Measurements from ENCODE around the gene APPBP2.
"Not testable (repeated sequence)": the region's sequence is repeated elsewhere in the genome, so short reads cannot be mapped to it uniquely, and the experiment has no call there.

Gene APPBP2

DNA sequence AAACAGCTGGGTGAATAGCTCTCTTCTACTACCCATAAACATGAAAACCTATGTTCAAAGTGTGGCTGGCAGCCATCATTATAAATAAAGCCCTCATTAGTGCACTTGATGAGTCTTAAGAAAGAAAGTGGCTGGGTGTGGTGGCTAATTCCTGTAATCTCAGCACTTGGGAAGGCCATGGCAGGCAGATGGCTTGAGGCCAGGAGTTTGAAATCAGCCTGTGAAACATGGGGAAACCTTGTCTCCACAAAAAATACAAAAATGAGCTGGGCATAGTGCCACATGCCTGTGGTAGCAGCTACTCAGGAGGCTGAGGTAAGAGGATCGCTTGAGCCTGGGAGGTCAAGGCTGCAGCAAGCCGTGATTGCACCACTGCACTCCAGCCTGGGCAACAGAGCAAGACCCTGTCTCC is 28.3 kb upstream of the APPBP2 start:
- peak; percentile 85 for DNase-seq (ENCODE audit: low read depth)

DNA sequence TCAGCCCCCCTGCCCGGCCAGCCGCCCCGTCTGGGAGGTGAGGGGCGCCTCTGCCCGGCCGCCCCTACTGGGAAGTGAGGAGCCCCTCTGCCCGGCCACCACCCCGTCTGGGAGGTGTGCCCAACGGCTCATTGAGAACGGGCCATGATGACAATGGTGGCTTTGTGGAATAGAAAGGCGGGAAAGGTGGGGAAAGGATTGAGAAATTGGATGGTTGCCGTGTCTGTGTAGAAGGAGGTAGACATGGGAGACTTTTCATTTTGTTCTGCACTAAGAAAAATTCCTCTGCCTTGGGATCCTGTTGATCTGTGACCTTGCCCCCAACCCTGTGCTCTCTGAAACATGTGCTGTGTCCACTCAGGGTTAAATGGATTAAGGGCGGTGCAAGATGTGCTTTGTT is 26.2 kb upstream of the APPBP2 start:
- H3K36me3 ChIP-seq (ENCODE audit: control insufficient read depth, insufficient read depth, low read length, severe bottlenecking); DNase-seq (ENCODE audit: low read depth); H3K27me3 ChIP-seq (replicated peaks; ENCODE audit: control insufficient read depth, insufficient read depth, low read length); H3K9me3 ChIP-seq (ENCODE audit: control insufficient read depth, low read length); H3K4me1 ChIP-seq (ENCODE audit: control insufficient read depth, insufficient read depth, low read length); H3K9ac ChIP-seq (ENCODE audit: low read length); H3K4me3 ChIP-seq (ENCODE audit: low read length): not testable (repeated sequence)

More for the DNA sequence above, 28.3 kb upstream of the APPBP2 start:
- Histone ChIP-seq H3K9ac (ENCODE audit: low read length) (no peak overlapping the region), H3K27me3 (replicated peaks; ENCODE audit: control insufficient read depth, insufficient read depth, low read length) (no peaks in the 10 kb centered on the region), H3K9me3 (ENCODE audit: control insufficient read depth, low read length) (peaks cover 9% of the 10 kb centered on the region), H3K4me1 (ENCODE audit: control insufficient read depth, insufficient read depth, low read length) (peaks cover 5% of the 10 kb centered on the region), H3K4me3 (ENCODE audit: low read length) (no peak overlapping the region), H3K36me3 (ENCODE audit: control insufficient read depth, insufficient read depth, low read length, severe bottlenecking) (no peaks in the 10 kb centered on the region)

GRCh38 chr17:60548990-60549389 is 22.9 kb upstream of the APPBP2 start:
- H3K4me3 ChIP-seq (ENCODE audit: low read length): no peak overlapping the region
- H3K9ac ChIP-seq (ENCODE audit: low read length): no peak overlapping the region
- H3K36me3 ChIP-seq (ENCODE audit: control insufficient read depth, insufficient read depth, low read length, severe bottlenecking): no peaks in the 10 kb centered on the region
- peaks cover 9% of the 10 kb centered on the region for H3K9me3 ChIP-seq (ENCODE audit: control insufficient read depth, low read length)
- peaks cover 2% of the 10 kb centered on the region for H3K4me1 ChIP-seq (ENCODE audit: control insufficient read depth, insufficient read depth, low read length)
- peak; percentile 73 for DNase-seq (ENCODE audit: low read depth)
- no peaks in the 10 kb centered on the region for H3K27me3 ChIP-seq (replicated peaks; ENCODE audit: control insufficient read depth, insufficient read depth, low read length)

- Histone ChIP-seq H3K36me3 (ENCODE audit: control insufficient read depth, insufficient read depth, low read length, severe bottlenecking) (no peaks in the 10 kb centered on the region), H3K9me3 (ENCODE audit: control insufficient read depth, low read length) (no peaks in the 10 kb centered on the region), H3K4me3 (ENCODE audit: low read length) (no peak overlapping the region), H3K27me3 (replicated peaks; ENCODE audit: control insufficient read depth, insufficient read depth, low read length) (no peaks in the 10 kb centered on the region), H3K9ac (ENCODE audit: low read length) (no peak overlapping the region), H3K4me1 (ENCODE audit: control insufficient read depth, insufficient read depth, low read length) (no peaks in the 10 kb centered on the region)
- no peak for DNase-seq (ENCODE audit: low read depth)
Observed at GRCh38 chr17:60545465-60546191, 19.6 kb upstream of the APPBP2 start.

DNA sequence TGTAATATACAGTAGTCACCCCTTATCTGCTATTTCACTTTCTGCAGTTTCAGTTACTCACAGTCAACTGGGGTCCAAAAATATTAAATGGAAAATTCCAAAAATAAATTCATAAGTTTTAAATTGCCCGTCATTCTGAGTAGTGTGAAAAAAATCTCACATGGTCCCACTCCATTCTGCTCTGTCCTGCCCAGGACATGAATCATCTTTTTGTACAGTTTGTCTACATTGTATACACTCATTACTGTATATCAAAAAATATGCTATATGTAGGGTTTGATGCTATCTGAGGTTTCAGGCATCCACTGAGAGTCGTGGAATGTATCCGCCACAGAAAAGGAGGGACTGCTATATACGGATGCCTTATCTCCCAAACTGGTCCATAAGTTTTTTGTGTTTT is 16.0 kb upstream of the APPBP2 start:
- no peak for DNase-seq (ENCODE audit: low read depth)

GRCh38 chr17:60540460-60540859 is 14.4 kb upstream of the APPBP2 start:
- H3K36me3 ChIP-seq (ENCODE audit: control insufficient read depth, insufficient read depth, low read length, severe bottlenecking): no peaks in the 10 kb centered on the region
- no peaks in the 10 kb centered on the region for H3K27me3 ChIP-seq (replicated peaks; ENCODE audit: control insufficient read depth, insufficient read depth, low read length)
- DNase-seq (ENCODE audit: low read depth): no peak

More for the DNA sequence above, 16.0 kb upstream of the APPBP2 start:
- H3K4me1 ChIP-seq (ENCODE audit: control insufficient read depth, insufficient read depth, low read length): no peaks in the 10 kb centered on the region
- H3K27me3 ChIP-seq (replicated peaks; ENCODE audit: control insufficient read depth, insufficient read depth, low read length): no peaks in the 10 kb centered on the region
- H3K9ac ChIP-seq (ENCODE audit: low read length): no peak overlapping the region
- no peak overlapping the region for H3K4me3 ChIP-seq (ENCODE audit: low read length)
- H3K9me3 ChIP-seq (ENCODE audit: control insufficient read depth, low read length): no peaks in the 10 kb centered on the region
- no peaks in the 10 kb centered on the region for H3K36me3 ChIP-seq (ENCODE audit: control insufficient read depth, insufficient read depth, low read length, severe bottlenecking)

DNA sequence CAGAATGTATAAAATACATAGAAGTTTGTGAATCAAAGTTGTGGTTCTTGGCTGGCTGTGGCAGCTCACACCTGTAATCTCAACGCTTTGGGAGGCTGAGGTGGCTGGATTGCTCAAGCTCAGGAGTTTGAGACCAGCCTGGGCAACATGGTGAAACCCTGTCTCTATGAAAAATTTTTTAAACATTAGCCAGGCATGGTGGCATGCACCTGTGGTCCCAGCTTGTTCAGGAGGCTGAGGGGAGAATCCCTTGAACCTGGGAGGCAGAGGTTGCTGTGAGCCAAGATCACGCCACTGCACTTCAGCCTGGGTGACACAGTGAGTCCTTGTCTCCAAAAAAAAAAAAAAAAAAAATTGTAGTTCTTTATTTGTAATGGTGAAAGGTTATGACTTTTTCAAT is 13.8 kb upstream of the APPBP2 start:
- Histone ChIP-seq H3K36me3 (ENCODE audit: control insufficient read depth, insufficient read depth, low read length, severe bottlenecking) (no peaks in the 10 kb centered on the region), H3K4me3 (ENCODE audit: low read length) (no peak overlapping the region), H3K27me3 (replicated peaks; ENCODE audit: control insufficient read depth, insufficient read depth, low read length) (no peaks in the 10 kb centered on the region), H3K9ac (ENCODE audit: low read length) (no peak overlapping the region), H3K4me1 (ENCODE audit: control insufficient read depth, insufficient read depth, low read length) (no peaks in the 10 kb centered on the region), H3K9me3 (ENCODE audit: control insufficient read depth, low read length) (no peaks in the 10 kb centered on the region)
- no peak for DNase-seq (ENCODE audit: low read depth)

More at GRCh38 chr17:60540460-60540859, 14.4 kb upstream of the APPBP2 start:
- no peaks in the 10 kb centered on the region for H3K4me1 ChIP-seq (ENCODE audit: control insufficient read depth, insufficient read depth, low read length)
- H3K9ac ChIP-seq (ENCODE audit: low read length): no peak overlapping the region
- no peaks in the 10 kb centered on the region for H3K9me3 ChIP-seq (ENCODE audit: control insufficient read depth, low read length)
- no peak overlapping the region for H3K4me3 ChIP-seq (ENCODE audit: low read length)

GRCh38 chr17:60538726-60539125 is 12.7 kb upstream of the APPBP2 start:
- DNase-seq (ENCODE audit: low read depth): no peak
- Histone ChIP-seq H3K27me3 (replicated peaks; ENCODE audit: control insufficient read depth, insufficient read depth, low read length) (no peaks in the 10 kb centered on the region), H3K36me3 (ENCODE audit: control insufficient read depth, insufficient read depth, low read length, severe bottlenecking) (no peaks in the 10 kb centered on the region), H3K9me3 (ENCODE audit: control insufficient read depth, low read length) (no peaks in the 10 kb centered on the region), H3K4me1 (ENCODE audit: control insufficient read depth, insufficient read depth, low read length) (peaks cover 2% of the 10 kb centered on the region), H3K9ac (ENCODE audit: low read length) (no peak overlapping the region), H3K4me3 (ENCODE audit: low read length) (no peak overlapping the region)

- H3K4me3 ChIP-seq (ENCODE audit: low read length): no peak overlapping the region
- H3K36me3 ChIP-seq (ENCODE audit: control insufficient read depth, insufficient read depth, low read length, severe bottlenecking): no peaks in the 10 kb centered on the region
- peaks cover 2% of the 10 kb centered on the region for H3K4me1 ChIP-seq (ENCODE audit: control insufficient read depth, insufficient read depth, low read length)
- H3K9ac ChIP-seq (ENCODE audit: low read length): no peak overlapping the region
- H3K27me3 ChIP-seq (replicated peaks; ENCODE audit: control insufficient read depth, insufficient read depth, low read length): no peaks in the 10 kb centered on the region
- H3K9me3 ChIP-seq (ENCODE audit: control insufficient read depth, low read length): no peaks in the 10 kb centered on the region
- peak; percentile 83 for DNase-seq (ENCODE audit: low read depth)
Observed at GRCh38 chr17:60535382-60536279, 9.6 kb upstream of the APPBP2 start.

DNA sequence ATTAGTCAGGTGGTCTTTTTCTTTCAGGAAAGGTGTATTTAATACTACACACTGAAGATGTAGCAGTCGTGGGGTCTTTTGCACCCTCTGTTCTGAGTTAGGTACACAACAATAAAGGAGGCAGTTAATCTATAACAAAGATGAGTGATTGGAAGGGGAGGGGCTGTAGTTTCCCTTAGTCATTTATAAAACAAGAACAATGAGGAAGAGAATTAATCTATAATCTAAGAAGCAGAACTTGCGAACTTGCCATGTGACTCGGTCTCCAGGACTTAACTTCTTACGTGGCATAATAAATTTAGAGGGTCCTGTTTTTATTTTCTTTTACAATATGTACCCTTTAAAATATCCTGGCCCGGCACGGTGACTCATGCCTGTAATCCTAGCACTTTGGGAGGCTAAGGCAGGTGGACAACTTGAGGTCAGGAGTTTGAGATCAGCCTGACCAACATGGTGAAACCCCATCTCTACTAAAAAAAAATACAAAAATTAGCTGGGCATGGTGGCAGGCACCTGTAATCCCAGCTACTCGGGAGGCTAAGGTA is 8.6 kb upstream of the APPBP2 start:
- H3K4me3 ChIP-seq (ENCODE audit: low read length): no peak overlapping the region
- H3K36me3 ChIP-seq (ENCODE audit: control insufficient read depth, insufficient read depth, low read length, severe bottlenecking): no peaks in the 10 kb centered on the region
- peaks cover 2% of the 10 kb centered on the region for H3K4me1 ChIP-seq (ENCODE audit: control insufficient read depth, insufficient read depth, low read length)
- H3K27me3 ChIP-seq (replicated peaks; ENCODE audit: control insufficient read depth, insufficient read depth, low read length): no peaks in the 10 kb centered on the region
- no peaks in the 10 kb centered on the region for H3K9me3 ChIP-seq (ENCODE audit: control insufficient read depth, low read length)
- H3K9ac ChIP-seq (ENCODE audit: low read length): no peak overlapping the region
- no peak for DNase-seq (ENCODE audit: low read depth)

DNA sequence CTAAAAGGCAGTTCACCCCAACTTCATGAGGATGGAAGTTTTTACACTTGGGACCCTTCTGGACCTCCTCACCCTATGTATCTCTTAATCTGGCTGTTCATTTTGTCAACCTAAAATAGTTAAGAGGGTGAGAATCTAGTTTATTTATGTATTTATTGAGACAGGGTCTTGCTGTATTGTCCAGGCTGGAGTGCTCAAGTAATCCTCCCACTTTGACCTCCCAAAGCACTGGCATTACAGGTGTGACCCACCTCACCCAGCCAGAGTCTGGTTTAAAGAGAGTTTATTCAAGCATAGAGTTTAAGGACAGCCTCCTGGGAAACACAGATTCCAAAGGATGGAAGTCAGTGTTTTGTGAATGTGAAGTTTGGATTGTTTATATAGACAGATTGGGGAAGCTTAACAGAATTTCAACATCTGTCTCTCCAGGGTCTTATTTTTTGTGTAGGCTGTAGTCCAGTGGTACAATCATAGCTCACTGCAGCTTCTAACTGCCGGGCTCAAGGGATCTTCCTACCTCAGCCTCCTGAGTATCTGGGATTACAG is 8.0 kb upstream of the APPBP2 start:
- H3K27me3 ChIP-seq (replicated peaks; ENCODE audit: control insufficient read depth, insufficient read depth, low read length): no peaks in the 10 kb centered on the region
- no peaks in the 10 kb centered on the region for H3K36me3 ChIP-seq (ENCODE audit: control insufficient read depth, insufficient read depth, low read length, severe bottlenecking)
- no peak overlapping the region for H3K4me3 ChIP-seq (ENCODE audit: low read length)
- no peak overlapping the region for H3K9ac ChIP-seq (ENCODE audit: low read length)
- DNase-seq (ENCODE audit: low read depth): peak; percentile 49
- peaks cover 2% of the 10 kb centered on the region for H3K4me1 ChIP-seq (ENCODE audit: control insufficient read depth, insufficient read depth, low read length)
- H3K9me3 ChIP-seq (ENCODE audit: control insufficient read depth, low read length): no peaks in the 10 kb centered on the region

Measured in adipocyte (in vitro differentiated cells).